ENCODE data around the gene ENPEP. TPM values are rescaled to one million over a fixed set of nuclear protein-coding genes. Genes with fewer than 3 reads are reported as not detected.

ENPEP gene
- total RNA-seq, 2 donors from 2014 or later: 0.78 to 4.0 TPM

DNA sequence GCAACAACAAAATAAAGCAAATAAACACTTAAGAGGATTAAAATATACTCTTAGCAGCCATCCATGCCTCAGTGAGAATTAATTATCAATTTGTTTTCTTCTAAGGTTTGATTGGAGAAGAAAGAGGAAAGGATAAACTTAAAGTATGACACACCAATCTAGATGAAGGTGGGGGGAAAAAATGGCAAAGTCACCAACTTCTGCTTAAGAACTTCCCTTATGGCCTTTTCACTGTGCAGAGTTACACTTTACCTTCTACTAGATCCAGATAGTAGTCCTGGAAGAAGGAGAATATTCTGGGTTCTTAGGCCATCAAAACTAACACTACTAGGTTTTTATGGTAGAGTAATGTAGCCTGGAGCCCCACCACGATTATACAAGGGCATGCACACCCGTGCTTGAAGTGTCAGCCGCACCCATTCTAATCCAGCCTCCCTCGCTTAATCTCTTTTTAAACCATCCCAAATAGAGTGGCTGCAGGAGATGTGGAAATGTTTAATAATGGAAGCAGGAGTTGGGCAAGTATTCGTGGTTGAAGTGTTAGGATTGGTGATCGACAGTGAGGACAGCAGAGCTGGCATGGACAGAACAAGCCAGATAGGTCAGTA lies 14.1 kb downstream of the ENPEP start:
- Histone ChIP-seq H3K36me3 (replicated peaks in 1 of 2; ENCODE audit: insufficient read depth in 1 of 2, low read depth in 2 of 2) (no peaks in the 10 kb centered on the region), H3K27me3 (no peaks in the 10 kb centered on the region), H3K4me1 (peaks cover 9% of the 10 kb centered on the region), H3K4me3 (no peak overlapping the region), H3K9me3 (no peaks in the 10 kb centered on the region), H3K27ac (no peak overlapping the region)
- 75 to 76% methylated on average over 6 of the region's 6 CpGs for WGBS, 2 donors
- intact Hi-C loops (cut with DNase I): no loop called here
- TF ChIP-seq, protein P1, sequence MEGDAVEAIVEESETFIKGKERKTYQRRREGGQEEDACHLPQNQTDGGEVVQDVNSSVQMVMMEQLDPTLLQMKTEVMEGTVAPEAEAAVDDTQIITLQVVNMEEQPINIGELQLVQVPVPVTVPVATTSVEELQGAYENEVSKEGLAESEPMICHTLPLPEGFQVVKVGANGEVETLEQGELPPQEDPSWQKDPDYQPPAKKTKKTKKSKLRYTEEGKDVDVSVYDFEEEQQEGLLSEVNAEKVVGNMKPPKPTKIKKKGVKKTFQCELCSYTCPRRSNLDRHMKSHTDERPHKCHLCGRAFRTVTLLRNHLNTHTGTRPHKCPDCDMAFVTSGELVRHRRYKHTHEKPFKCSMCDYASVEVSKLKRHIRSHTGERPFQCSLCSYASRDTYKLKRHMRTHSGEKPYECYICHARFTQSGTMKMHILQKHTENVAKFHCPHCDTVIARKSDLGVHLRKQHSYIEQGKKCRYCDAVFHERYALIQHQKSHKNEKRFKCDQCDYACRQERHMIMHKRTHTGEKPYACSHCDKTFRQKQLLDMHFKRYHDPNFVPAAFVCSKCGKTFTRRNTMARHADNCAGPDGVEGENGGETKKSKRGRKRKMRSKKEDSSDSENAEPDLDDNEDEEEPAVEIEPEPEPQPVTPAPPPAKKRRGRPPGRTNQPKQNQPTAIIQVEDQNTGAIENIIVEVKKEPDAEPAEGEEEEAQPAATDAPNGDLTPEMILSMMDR (IDR thresholded peaks at IDR 0.05): no peak
- no peak for TF ChIP-seq POLR2A (IDR thresholded peaks at IDR 0.05)
- ATAC-seq (no peak), DNase-seq (no peak)

DNA sequence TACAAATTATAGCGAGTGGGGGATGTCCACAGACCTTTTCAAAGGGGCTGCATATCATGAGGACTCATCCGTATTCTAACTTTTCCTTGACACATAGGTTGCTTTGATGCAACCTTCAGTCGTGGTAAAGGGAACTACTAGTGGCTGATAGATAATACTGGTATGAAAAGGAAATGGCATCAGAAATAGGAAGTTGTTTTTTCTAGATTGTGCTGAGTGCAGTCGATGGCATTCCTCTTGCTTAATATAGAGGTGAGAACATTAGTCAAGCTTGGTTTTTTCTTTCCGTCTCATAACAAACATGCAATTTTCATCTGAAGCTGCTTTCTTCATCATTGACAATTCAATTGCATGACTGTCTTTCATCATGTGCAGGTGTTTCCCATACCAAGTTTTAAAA lies 16.6 kb downstream of the ENPEP start:
- Histone ChIP-seq H3K27me3 (no peaks in the 10 kb centered on the region), H3K27ac (no peak overlapping the region), H3K9me3 (no peaks in the 10 kb centered on the region), H3K4me1 (peaks cover 9% of the 10 kb centered on the region), H3K4me3 (no peak overlapping the region), H3K36me3 (replicated peaks in 1 of 2; ENCODE audit: insufficient read depth in 1 of 2, low read depth in 2 of 2) (no peaks in the 10 kb centered on the region)
- TF ChIP-seq, protein P1 (IDR thresholded peaks at IDR 0.05): no peak
- intact Hi-C loops (cut with DNase I): no loop called here
- WGBS, 2 donors: 69 to 77% methylated on average over 5 of the region's 5 CpGs
- DNase-seq: no peak
- ATAC-seq: no peak

DNA sequence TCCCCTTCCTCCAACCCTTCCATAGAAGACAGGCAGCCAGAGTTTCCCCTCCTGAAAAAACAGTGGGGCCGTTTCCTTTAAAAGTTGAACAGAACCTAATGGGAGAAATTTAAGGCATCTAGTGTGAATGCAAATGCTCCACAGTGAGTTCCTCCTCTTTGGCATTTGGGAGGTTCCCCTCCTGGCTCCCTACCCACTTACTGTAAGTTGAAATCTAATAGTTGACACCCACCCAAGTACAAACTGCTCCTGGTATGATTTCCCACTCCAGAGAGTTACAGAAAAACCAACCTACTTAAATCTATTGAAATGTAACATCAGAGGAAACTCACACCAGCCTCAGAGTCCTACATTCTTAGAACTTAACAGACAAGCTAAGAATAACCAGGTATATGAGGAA lies 17.6 kb downstream of the ENPEP start:
- intact Hi-C loops (cut with DNase I): no loop called here
- H3K4me3 ChIP-seq: no peak overlapping the region
- ATAC-seq (no peak), DNase-seq (no peak)
- 30 to 33% methylated on average over 1 of the region's 1 CpG for WGBS, 2 donors
- no peak overlapping the region for H3K27ac ChIP-seq
- TF ChIP-seq, protein P1 (IDR thresholded peaks at IDR 0.05): no peak
- H3K27me3 ChIP-seq: no peaks in the 10 kb centered on the region
- H3K4me1 ChIP-seq: no peaks in the 10 kb centered on the region
- no peaks in the 10 kb centered on the region for H3K36me3 ChIP-seq (replicated peaks in 1 of 2; ENCODE audit: insufficient read depth in 1 of 2, low read depth in 2 of 2)
- H3K9me3 ChIP-seq: no peaks in the 10 kb centered on the region

DNA sequence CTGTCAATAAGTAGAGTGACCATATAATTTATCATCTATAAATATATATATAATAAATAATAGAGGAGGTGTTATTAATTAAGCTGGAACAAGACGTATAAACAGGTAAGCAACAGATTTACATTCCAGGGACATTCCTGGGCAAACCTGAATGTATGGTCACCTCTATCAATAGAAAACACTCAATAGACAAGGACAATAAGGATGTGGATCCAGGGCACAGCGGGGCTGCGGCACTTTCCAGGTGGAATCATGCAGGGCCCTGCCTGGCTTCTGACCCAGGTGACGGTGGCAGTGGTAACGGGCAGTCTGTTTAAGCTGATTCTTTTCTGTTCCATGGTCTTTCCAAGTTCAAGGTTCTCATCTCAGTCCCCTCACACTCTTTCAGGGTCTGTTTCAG lies 22.5 kb downstream of the ENPEP start:
- Histone ChIP-seq H3K27me3 (no peaks in the 10 kb centered on the region), H3K27ac (no peak overlapping the region), H3K36me3 (replicated peaks in 1 of 2; ENCODE audit: insufficient read depth in 1 of 2, low read depth in 2 of 2) (no peaks in the 10 kb centered on the region), H3K4me1 (no peaks in the 10 kb centered on the region), H3K4me3 (no peak overlapping the region), H3K9me3 (no peaks in the 10 kb centered on the region)
- WGBS, 2 donors: 88 to 95% methylated on average over 5 of the region's 5 CpGs
- intact Hi-C loops (cut with DNase I): no loop called here
- TF ChIP-seq, protein P1 (IDR thresholded peaks at IDR 0.05): no peak
- TF ChIP-seq POLR2A (IDR thresholded peaks at IDR 0.05): no peak
- no peak for ATAC-seq
- DNase-seq: no peak

DNA sequence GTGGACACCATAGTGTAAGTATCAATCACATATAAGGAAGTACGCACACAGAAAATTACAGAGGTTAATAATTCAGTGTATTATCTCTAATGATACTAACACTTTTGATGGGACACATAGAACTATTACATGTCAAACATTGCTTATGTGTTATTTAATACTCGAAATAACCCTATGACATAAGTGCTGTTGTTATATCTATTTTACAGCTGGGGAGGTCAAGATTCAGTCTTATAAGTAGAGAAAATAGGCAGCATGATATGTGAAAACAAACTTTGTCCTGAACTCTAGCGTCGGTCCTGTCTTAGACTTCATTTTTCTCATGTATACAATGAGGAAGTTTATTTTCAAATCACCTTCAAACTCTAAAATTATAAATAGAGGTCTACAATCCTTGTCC lies 23.2 kb downstream of the ENPEP start:
- H3K4me1 ChIP-seq: no peaks in the 10 kb centered on the region
- ATAC-seq (no peak), DNase-seq (no peak)
- TF ChIP-seq, protein P1 (IDR thresholded peaks at IDR 0.05): no peak
- TF ChIP-seq POLR2A (IDR thresholded peaks at IDR 0.05): no peak
- no peaks in the 10 kb centered on the region for H3K9me3 ChIP-seq
- H3K27me3 ChIP-seq: no peaks in the 10 kb centered on the region
- WGBS, 2 donors: 47 to 50% methylated on average over 4 of the region's 4 CpGs
- no peaks in the 10 kb centered on the region for H3K36me3 ChIP-seq (replicated peaks in 1 of 2; ENCODE audit: insufficient read depth in 1 of 2, low read depth in 2 of 2)
- no peak overlapping the region for H3K4me3 ChIP-seq
- H3K27ac ChIP-seq: no peak overlapping the region
- intact Hi-C loops (cut with DNase I): no loop called here
